PFSK-1 (cell line): Measurements from ENCODE around the gene TMEM60.

Source experiments
- FOXP2 ChIP-seq: optimal IDR thresholded peaks from 2 replicates; pipeline ENCODE3; 2011; ENCODE audit warnings: borderline replicate concordance, control low read depth, inconsistent platforms; ENCODE audit not compliant: insufficient read depth; ENCODE audit errors: extremely low read length, extremely low read depth
- POLR2AphosphoS5 ChIP-seq: IDR thresholded peaks from 2 replicates; pipeline ENCODE4 v1.6.1; 2012; ENCODE audit warnings: low read depth, mild to moderate bottlenecking, control low read depth, low read length, moderate library complexity
- TAF1 ChIP-seq: IDR thresholded peaks from 2 replicates; pipeline ENCODE4 v1.6.1; 2012; ENCODE audit warnings: low read length, control low read depth, borderline replicate concordance; ENCODE audit not compliant: insufficient read depth

DNA sequence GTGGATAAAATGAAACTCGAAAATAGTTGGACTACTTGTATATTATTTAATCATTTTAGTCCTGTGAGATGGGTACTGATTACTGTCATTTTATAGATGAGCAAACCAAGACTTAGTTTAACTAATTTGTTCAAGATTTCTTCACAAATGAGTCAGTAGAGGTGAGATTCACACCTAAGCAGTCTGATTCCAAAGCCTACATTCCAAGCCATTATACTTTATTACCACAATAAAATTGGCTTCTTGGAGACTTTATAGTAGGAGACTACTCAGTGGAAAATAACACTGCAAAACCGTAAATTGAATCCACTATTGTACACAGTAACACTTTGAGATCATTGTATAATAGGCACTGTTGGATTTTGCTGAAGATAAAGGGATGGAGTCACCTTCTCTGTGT lies 2.5 kb upstream of the TMEM60 start:
- TF ChIP-seq FOXP2 (no peak), POLR2AphosphoS5 (no peak), TAF1 (no peak)
